SW 1271 (cell line): ENCODE measurements around the gene KIF3B.
"Not testable (repeated sequence)": the region's sequence is repeated elsewhere in the genome, so short reads cannot be mapped to it uniquely, and the experiment has no call there.

Experiments
- DNase-seq, 2 experiments: peaks; one replicate each; lab custom pipeline; 2025; lab: John Stamatoyannopoulos, UW

KIF3B gene

DNA sequence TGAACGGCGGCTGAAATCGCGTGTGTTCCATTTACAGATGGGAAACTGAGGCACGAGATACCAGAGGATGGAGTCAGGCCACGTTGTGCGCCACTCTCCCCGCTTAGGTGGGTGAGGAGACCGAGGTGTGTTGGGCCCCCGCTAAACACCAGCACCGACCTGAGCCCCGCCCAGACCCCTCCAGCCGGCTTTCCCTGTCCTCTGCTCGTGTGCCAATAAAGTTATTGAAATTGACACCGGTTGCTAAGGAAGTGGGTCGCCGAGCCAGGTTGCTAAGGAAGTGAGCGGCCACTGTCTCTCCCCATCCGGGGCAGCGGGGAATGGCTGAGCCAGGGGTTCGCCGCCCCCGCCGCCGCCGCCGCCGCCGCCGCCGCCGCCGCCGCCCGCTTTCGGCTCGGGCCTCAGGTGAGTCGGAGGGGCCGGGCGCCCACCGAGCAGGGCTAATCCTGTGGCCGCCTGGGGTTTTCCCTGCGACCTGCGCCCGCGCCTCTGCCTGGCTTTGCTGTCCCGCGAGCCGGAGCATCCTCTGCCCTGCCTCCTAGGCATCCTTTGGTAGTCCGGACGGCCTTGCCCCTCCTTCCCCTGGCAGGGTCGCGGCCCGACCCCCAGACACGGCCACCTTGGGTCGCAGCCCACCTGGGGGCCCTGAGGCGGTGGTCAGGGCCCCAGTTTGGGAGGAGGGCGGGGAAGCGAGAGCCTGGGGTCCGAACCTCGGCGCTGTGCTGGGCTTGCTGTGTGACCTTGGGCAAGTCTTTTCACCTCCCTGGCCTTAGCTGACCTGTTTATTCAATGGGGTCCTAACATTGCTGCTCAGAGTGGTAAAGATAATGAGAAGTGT, at the start of gene KIF3B:
KIF3B (plus strand) TSS at position 291 of the 838 bp plus-strand sequence. CDS start 32,127 bp downstream, outside the sequence.
- DNase-seq: peak; percentile 87 to 97

GRCh38 chr20:32227744-32228688, 49.4 kb upstream of the KIF3B start:
- no peak for DNase-seq

DNA sequence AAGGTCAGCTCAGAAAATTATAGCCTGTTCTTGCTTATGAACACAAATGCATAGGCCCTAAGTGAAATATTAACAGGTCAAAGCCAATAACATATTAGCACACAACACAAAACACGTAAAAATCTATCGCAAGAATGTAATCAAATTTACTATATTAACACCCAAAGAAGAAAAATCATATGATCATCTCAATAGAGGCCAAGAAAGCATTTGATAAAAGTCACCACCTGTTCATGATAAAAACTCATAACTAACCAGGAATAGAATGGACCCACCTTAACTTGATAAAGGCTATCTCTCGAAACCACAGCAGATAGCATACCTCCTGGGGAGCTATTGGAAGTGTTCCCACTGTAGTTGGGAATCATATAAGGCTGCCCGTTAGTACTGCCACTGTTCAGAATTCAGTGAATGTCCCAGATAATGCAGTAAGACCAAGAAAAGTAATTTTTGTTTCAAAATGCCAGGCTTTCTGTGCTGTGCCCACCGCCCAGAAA, 48.2 kb upstream of the KIF3B start:
- DNase-seq: no peak

GRCh38 chr20:32230707-32231106, 46.7 kb upstream of the KIF3B start:
- no peak for DNase-seq

DNA sequence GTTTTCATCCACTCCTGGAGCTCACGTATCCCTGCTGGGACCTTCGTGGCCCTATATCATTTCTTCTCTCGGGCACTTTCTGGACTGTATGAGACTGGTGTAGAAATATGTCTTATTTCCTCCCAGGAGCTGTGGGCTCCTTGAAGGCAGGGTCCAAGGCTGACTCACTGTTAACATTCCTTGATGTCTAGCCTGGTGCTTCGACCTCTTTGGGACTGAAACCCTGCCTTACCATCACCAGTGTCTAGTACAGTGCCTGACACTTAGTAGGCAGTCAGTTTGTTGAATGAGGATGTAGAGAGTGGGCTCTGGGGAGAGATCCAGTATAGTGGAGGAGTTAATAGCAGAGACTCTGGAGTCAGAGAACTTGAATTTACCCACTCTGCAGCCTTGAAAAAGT, 46.2 kb upstream of the KIF3B start:
- no peak for DNase-seq

GRCh38 chr20:32231847-32232246, 45.6 kb upstream of the KIF3B start:
- DNase-seq: no peak

DNA sequence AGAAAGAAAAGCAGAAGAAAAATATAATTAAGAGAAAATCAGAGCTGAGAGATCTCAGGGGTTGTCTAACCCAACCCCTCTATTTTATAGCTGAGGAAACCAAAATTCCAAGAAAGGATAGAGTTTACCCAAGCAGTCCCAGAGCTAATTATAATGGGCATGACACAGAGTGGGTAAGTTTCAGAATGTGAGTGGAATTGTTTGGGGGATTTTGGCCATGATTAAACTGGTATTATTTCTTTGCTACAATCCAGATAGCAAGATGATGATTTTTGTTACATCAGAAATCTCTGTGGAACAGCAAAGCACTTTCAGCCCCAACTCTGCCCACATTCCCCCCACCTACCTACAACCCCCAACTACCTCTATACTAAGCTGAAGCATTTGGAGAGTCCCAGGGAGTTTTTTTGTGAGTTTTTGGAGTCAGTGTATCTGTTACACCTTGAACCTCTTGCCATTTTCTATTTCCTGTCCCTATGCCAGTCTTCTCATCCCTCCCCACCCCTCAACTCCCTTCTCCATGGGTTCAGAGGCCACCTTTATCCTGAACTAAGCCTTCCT, 45.0 kb upstream of the KIF3B start:
- DNase-seq: no peak

GRCh38 chr20:32233286-32233685, 44.2 kb upstream of the KIF3B start:
- no peak for DNase-seq

GRCh38 chr20:32234135-32234808, 43.2 kb upstream of the KIF3B start:
- no peak for DNase-seq

DNA sequence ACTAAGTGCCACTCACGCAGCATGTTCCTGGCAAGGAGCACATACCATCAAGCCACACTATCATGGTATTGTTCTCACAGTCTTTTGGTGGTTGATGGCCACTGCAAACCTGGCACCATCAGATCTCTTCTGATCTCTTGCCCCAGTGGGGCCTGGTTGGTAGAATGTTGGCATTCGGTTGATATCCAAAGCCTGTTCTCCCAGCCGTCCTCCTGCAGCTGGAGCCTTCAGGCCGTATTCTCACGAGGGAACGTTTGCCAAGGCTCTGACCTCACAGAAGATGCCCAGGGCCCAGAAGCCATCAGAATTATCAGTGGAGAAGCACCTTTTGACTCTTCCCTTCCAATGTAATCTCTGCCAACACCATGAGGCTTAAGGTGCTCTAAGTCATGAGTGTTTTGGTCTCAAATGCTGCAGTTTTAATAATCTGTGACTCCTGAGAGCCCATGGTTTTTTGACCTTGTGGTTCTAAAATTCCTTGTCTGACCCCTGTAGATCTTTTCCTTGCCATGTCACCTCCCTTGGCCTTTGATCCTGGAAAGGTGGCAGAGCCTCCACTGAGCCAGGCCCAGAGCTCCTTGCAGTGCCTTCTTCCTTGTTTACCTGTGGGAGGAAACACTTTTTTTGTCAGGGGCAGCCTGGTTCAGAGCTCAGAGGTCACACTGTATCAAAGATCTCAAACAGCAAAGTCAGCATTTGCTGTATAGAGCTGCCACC, 42.0 kb upstream of the KIF3B start:
- no peak for DNase-seq

DNA sequence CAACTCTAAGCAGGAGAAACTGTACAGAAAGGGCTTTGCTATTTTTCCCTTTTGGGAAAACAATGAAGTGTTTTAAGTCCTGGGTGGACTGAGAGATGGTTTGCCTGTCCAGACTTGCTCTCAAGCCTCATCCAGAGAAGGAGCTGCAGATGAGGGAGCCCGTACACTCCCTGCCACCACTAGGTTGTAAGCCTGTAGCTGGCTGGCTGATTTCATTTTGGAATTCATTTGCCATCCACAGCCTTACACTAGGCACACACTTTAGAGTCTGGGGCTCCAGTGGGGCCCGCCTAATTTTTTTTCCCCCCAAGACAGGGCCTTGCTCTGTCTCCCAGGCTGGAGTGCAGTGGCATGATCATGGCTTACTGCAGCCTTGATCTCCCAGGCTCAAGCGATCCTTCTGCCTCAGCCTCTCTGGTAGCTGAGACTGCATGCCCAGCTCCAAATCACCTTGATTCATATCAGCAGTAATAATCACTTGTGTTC, 41.4 kb upstream of the KIF3B start:
- no peak for DNase-seq

GRCh38 chr20:32236819-32237218, 40.6 kb upstream of the KIF3B start:
- DNase-seq: no peak

- no peak for DNase-seq
Observed at GRCh38 chr20:32237419-32237818, 40.0 kb upstream of the KIF3B start.

- no peak for DNase-seq
Observed at GRCh38 chr20:32238483-32239425, 38.7 kb upstream of the KIF3B start.

GRCh38 chr20:32240205-32240604, 37.2 kb upstream of the KIF3B start:
- DNase-seq: no peak

DNA sequence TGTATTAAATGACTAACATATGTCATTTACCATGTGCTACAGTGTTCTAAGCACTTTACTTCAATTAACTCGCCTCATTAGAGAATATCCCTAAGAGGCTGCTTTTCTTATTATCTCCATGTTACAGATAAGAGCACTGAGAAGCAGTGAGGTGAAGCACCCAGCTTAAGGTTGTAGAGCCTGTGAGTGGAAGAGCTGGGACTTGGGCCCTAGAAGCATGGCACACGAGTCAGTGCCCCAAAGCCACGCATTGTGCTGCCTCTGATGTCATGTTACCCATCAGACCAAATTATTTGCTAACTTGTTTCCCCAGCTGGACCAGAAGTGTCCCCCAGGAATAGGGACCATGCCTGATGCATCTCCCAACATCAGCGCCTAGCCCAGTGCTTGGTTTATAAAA, 35.6 kb upstream of the KIF3B start:
- DNase-seq: no peak

DNA sequence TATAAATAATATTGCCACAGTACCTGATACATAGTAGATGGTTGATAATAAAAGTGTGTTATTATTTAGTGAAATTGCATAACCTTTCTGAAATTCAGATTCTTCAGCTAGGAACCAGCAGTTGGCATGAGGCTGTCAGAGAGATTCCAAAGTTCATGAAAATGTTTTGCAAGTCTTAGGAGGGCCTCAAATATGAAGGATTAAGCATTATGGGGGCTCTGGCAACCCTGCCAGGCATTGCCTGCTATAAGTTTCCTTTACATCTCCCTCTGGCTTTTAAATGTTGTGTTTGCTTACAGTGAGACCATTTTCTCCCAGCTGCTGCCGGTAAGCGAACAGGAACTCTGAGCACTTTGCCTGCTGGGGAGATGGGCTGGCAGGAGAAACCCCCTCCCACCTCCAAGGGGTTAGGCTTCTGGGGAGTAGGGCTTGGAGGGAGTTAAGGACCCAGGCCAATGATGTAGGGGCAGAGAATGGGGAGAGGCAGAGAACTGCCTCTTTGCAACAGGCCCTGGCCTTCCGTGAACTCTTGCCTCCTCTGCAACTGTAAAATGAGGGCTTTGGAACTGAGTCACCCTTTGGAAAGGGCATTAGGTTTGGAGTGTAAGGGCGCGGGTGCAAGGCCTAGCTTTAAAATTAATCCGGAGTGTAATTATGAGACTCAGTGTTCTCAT, 33.2 kb upstream of the KIF3B start:
- no peak for DNase-seq

- no peak for DNase-seq
Observed at GRCh38 chr20:32244959-32245358, 32.5 kb upstream of the KIF3B start.

DNA sequence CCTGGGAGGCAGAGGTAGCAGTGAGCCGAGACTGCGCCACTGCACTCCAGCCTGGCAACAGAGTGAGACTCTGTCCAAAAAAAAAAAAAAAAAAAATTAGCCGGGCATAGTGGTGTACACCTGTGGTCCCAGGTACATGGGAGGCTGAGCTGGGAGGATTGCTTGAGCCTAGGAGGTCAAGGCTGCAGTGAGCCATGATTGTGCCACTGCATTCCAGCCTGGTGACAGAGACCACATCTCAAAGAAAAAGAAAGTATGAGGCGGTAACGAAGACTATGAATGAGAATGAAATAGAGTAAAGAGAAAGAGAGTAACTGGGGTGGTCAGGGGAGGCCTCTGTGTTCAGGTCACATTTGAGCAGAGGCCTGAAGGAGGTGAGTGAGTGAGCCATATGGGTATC, 31.2 kb upstream of the KIF3B start:
- not testable (repeated sequence) for DNase-seq
